ENCODE data around the gene TRPM5. TPM values are rescaled to one million over a fixed set of nuclear protein-coding genes. Genes with fewer than 3 reads are reported as not detected.

TRPM5 gene
- total and polyA plus RNA-seq, 9 of the 15 experiments (the other 6 are each of a cell fraction or from before 2014, with no cell fraction given): not detected

DNA sequence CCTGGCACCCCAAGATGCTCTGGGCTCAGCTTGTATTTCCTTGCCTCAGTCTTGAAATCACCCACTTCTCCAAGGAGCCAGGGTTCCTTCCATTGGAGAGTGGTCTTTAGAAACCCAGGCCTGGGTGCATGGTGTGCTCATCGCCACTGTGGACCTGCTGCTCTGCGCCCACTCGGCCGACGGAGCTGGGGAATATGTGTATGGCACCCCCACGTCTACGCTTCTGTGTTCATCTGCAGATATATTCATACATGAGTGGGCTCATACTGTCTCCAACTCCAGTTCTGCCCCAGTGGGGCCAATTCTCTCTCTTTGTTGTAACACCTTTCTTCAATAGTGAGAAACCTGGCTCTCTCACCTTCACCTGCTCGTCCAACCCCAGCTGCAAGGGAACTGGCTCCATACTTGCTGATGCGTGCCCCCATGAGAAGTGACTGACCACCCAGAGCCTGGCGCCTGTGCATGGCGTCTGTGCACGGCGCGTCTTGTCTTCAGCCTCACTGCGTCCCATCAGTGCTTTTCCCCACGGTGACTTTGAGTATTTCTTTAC is 40.3 kb upstream of the TRPM5 start (continued):
- TF ChIP-seq, protein P1, sequence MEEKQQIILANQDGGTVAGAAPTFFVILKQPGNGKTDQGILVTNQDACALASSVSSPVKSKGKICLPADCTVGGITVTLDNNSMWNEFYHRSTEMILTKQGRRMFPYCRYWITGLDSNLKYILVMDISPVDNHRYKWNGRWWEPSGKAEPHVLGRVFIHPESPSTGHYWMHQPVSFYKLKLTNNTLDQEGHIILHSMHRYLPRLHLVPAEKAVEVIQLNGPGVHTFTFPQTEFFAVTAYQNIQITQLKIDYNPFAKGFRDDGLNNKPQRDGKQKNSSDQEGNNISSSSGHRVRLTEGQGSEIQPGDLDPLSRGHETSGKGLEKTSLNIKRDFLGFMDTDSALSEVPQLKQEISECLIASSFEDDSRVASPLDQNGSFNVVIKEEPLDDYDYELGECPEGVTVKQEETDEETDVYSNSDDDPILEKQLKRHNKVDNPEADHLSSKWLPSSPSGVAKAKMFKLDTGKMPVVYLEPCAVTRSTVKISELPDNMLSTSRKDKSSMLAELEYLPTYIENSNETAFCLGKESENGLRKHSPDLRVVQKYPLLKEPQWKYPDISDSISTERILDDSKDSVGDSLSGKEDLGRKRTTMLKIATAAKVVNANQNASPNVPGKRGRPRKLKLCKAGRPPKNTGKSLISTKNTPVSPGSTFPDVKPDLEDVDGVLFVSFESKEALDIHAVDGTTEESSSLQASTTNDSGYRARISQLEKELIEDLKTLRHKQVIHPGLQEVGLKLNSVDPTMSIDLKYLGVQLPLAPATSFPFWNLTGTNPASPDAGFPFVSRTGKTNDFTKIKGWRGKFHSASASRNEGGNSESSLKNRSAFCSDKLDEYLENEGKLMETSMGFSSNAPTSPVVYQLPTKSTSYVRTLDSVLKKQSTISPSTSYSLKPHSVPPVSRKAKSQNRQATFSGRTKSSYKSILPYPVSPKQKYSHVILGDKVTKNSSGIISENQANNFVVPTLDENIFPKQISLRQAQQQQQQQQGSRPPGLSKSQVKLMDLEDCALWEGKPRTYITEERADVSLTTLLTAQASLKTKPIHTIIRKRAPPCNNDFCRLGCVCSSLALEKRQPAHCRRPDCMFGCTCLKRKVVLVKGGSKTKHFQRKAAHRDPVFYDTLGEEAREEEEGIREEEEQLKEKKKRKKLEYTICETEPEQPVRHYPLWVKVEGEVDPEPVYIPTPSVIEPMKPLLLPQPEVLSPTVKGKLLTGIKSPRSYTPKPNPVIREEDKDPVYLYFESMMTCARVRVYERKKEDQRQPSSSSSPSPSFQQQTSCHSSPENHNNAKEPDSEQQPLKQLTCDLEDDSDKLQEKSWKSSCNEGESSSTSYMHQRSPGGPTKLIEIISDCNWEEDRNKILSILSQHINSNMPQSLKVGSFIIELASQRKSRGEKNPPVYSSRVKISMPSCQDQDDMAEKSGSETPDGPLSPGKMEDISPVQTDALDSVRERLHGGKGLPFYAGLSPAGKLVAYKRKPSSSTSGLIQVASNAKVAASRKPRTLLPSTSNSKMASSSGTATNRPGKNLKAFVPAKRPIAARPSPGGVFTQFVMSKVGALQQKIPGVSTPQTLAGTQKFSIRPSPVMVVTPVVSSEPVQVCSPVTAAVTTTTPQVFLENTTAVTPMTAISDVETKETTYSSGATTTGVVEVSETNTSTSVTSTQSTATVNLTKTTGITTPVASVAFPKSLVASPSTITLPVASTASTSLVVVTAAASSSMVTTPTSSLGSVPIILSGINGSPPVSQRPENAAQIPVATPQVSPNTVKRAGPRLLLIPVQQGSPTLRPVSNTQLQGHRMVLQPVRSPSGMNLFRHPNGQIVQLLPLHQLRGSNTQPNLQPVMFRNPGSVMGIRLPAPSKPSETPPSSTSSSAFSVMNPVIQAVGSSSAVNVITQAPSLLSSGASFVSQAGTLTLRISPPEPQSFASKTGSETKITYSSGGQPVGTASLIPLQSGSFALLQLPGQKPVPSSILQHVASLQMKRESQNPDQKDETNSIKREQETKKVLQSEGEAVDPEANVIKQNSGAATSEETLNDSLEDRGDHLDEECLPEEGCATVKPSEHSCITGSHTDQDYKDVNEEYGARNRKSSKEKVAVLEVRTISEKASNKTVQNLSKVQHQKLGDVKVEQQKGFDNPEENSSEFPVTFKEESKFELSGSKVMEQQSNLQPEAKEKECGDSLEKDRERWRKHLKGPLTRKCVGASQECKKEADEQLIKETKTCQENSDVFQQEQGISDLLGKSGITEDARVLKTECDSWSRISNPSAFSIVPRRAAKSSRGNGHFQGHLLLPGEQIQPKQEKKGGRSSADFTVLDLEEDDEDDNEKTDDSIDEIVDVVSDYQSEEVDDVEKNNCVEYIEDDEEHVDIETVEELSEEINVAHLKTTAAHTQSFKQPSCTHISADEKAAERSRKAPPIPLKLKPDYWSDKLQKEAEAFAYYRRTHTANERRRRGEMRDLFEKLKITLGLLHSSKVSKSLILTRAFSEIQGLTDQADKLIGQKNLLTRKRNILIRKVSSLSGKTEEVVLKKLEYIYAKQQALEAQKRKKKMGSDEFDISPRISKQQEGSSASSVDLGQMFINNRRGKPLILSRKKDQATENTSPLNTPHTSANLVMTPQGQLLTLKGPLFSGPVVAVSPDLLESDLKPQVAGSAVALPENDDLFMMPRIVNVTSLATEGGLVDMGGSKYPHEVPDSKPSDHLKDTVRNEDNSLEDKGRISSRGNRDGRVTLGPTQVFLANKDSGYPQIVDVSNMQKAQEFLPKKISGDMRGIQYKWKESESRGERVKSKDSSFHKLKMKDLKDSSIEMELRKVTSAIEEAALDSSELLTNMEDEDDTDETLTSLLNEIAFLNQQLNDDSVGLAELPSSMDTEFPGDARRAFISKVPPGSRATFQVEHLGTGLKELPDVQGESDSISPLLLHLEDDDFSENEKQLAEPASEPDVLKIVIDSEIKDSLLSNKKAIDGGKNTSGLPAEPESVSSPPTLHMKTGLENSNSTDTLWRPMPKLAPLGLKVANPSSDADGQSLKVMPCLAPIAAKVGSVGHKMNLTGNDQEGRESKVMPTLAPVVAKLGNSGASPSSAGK (IDR thresholded peaks at IDR 0.05): no peak
- TF ChIP-seq, protein P2, sequence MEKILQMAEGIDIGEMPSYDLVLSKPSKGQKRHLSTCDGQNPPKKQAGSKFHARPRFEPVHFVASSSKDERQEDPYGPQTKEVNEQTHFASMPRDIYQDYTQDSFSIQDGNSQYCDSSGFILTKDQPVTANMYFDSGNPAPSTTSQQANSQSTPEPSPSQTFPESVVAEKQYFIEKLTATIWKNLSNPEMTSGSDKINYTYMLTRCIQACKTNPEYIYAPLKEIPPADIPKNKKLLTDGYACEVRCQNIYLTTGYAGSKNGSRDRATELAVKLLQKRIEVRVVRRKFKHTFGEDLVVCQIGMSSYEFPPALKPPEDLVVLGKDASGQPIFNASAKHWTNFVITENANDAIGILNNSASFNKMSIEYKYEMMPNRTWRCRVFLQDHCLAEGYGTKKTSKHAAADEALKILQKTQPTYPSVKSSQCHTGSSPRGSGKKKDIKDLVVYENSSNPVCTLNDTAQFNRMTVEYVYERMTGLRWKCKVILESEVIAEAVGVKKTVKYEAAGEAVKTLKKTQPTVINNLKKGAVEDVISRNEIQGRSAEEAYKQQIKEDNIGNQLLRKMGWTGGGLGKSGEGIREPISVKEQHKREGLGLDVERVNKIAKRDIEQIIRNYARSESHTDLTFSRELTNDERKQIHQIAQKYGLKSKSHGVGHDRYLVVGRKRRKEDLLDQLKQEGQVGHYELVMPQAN (IDR thresholded peaks at IDR 0.05; ENCODE audit: borderline replicate concordance): no peak
- TF ChIP-seq, protein P3, sequence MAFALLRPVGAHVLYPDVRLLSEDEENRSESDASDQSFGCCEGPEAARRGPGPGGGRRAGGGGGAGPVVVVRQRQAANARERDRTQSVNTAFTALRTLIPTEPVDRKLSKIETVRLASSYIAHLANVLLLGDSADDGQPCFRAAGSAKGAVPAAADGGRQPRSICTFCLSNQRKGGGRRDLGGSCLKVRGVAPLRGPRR (CRISPR knock-in tag; IDR thresholded peaks at IDR 0.05): no peak

All from K562 (cell line).